Upper lobe of right lung (tissue), 1 donor: ENCODE results near the gene DIPK1C. TPM values are rescaled to one million over a fixed set of nuclear protein-coding genes. Genes with fewer than 3 reads are reported as not detected.
A peak's percentile ranks its signal among the peaks of the same experiment; 100 is the strongest.
"Not testable (repeated sequence)": the region's sequence is repeated elsewhere in the genome, so short reads cannot be mapped to it uniquely, and the experiment has no call there.

Experiments
- ATAC-seq: fragments of 200-7000 bp; cut with Tn5 transposase; one replicate; pipeline ENCODE4 v1.9.1; 2020; ENCODE audit warnings: mild to moderate bottlenecking, moderate library complexity
- DNase-seq: peaks from one replicate; pipeline ENCODE4 v3.0.0-alpha.2; 2020
- H3K27ac ChIP-seq: fragments of 200-600 bp; one replicate; pipeline ENCODE4 v1.8.0; 2022
- H3K27me3 ChIP-seq: fragments of 200-600 bp; one replicate; pipeline ENCODE4 v1.8.0; 2022; ENCODE audit warnings: mild to moderate bottlenecking
- H3K36me3 ChIP-seq: fragments of 200-600 bp; one replicate; pipeline ENCODE4 v1.8.0; 2022
- H3K4me1 ChIP-seq: fragments of 200-600 bp; one replicate; pipeline ENCODE4 v1.8.0; 2022
- H3K4me3 ChIP-seq: fragments of 200-600 bp; one replicate; pipeline ENCODE4 v1.8.0; 2022; ENCODE audit warnings: mild to moderate bottlenecking
- H3K9me3 ChIP-seq: fragments of 200-600 bp; one replicate; pipeline ENCODE4 v1.8.0; 2022
- CTCF ChIP-seq: fragments of 200-600 bp; IDR thresholded peaks from one replicate; pipeline ENCODE4 v1.8.0; 2022; ENCODE audit warnings: antibody characterized with exemption
- intact Hi-C: fragments of 100-400 bp; cut with DNase I; formaldehyde crosslinking; loops from one replicate; pipeline ENCODE4 v1.11.0; 2022
- long read RNA-seq: library from polyadenylated mRNA; unstranded; transcript quantifications from one replicate; pipeline ENCODE4 v2.0.0, GENCODE V29; 2021
- total RNA-seq: library from RNA; stranded (reverse); fragmentation: NEBNext Ultra II Directional; extraction: Animal tissue kit (Norgen Biotek cat#: 25700); gene quantifications from one replicate; pipeline ENCODE4 v1.2.1, GENCODE V29; 2021
- donor health status: DM: no; HTN: yes; CAD: no; lungs with severe emphysema.

DIPK1C gene
- total RNA-seq, result not detected
- long read RNA-seq, result 0 reads

- Histone ChIP-seq H3K27ac (no peak within 1 kb of the TSS), H3K4me1 (peaks cover 7% of the 10 kb centered on the region), H3K36me3 (no peaks in the 10 kb centered on the region), H3K27me3 (peaks cover 49% of the 10 kb centered on the region), H3K4me3 (peak within 1 kb of the TSS; percentile 19), H3K9me3 (no peaks in the 10 kb centered on the region)
- no peak for DNase-seq
- TF ChIP-seq CTCF, result no peak
- intact Hi-C loops, result no loop called here
- peak; percentile 17 for ATAC-seq
These were observed at the start of gene DIPK1C for GRCh38 chr18:74457043-74457724. Gene DIPK1C, minus strand, starts transcription at chr18:74457308. Its CDS starts 49 bp downstream, at chr18:74457259.

- DNase-seq (no peak), ATAC-seq (no peak)
- intact Hi-C loops, result no loop called here
- peaks cover 98% of the 10 kb centered on the region for H3K36me3 ChIP-seq
- H3K27ac ChIP-seq, result no peak overlapping the region
- no peak for TF ChIP-seq CTCF
- no peak overlapping the region for H3K4me3 ChIP-seq
- no peaks in the 10 kb centered on the region for H3K27me3 ChIP-seq
- H3K4me1 ChIP-seq, result peaks cover 4% of the 10 kb centered on the region
- no peaks in the 10 kb centered on the region for H3K9me3 ChIP-seq
These were observed 49.5 kb upstream of the DIPK1C start for GRCh38 chr18:74506448-74507084.

- peaks cover 92% of the 10 kb centered on the region for H3K36me3 ChIP-seq
- intact Hi-C loops, result no loop called here
- ATAC-seq (no peak), DNase-seq (no peak)
- TF ChIP-seq CTCF, result no peak
- H3K9me3 ChIP-seq, result no peaks in the 10 kb centered on the region
- no peaks in the 10 kb centered on the region for H3K27me3 ChIP-seq
- no peak overlapping the region for H3K27ac ChIP-seq
- no peak overlapping the region for H3K4me3 ChIP-seq
- H3K4me1 ChIP-seq, result peaks cover 4% of the 10 kb centered on the region
These were observed 48.7 kb upstream of the DIPK1C start for GRCh38 chr18:74505776-74506175.

GRCh38 chr18:74503137-74503536 lies 46.0 kb upstream of the DIPK1C start:
- Histone ChIP-seq H3K4me1 (peaks cover 17% of the 10 kb centered on the region), H3K9me3 (no peaks in the 10 kb centered on the region), H3K4me3 (no peak overlapping the region), H3K27ac (no peak overlapping the region), H3K36me3 (peaks cover 66% of the 10 kb centered on the region), H3K27me3 (no peaks in the 10 kb centered on the region)
- intact Hi-C loops, result no loop called here
- DNase-seq (no peak), ATAC-seq (no peak)
- TF ChIP-seq CTCF, result no peak

- peak overlapping the region; percentile 34 for H3K4me3 ChIP-seq
These were observed 44.3 kb upstream of the DIPK1C start for GRCh38 chr18:74501386-74501785.

GRCh38 chr18:74500774-74501173 lies 43.7 kb upstream of the DIPK1C start:
- H3K9me3 ChIP-seq, DNase-seq, intact Hi-C loops, ATAC-seq, H3K27me3 ChIP-seq: not testable (repeated sequence)
- Histone ChIP-seq H3K27ac (peak overlapping the region; percentile 87), H3K4me3 (peak overlapping the region; percentile 34), H3K4me1 (peaks cover 30% of the 10 kb centered on the region), H3K36me3 (peaks cover 42% of the 10 kb centered on the region)

More at GRCh38 chr18:74501386-74501785, 44.3 kb upstream of the DIPK1C start:
- Histone ChIP-seq H3K27me3 (no peaks in the 10 kb centered on the region), H3K36me3 (peaks cover 48% of the 10 kb centered on the region), H3K27ac (peak overlapping the region; percentile 87), H3K9me3 (no peaks in the 10 kb centered on the region), H3K4me1 (peaks cover 30% of the 10 kb centered on the region)
- ATAC-seq (no peak), DNase-seq (no peak)
- TF ChIP-seq CTCF, result no peak
- intact Hi-C loops, result no loop called here
